Measurements from ENCODE around the gene PHEX.

Gene PHEX

DNA sequence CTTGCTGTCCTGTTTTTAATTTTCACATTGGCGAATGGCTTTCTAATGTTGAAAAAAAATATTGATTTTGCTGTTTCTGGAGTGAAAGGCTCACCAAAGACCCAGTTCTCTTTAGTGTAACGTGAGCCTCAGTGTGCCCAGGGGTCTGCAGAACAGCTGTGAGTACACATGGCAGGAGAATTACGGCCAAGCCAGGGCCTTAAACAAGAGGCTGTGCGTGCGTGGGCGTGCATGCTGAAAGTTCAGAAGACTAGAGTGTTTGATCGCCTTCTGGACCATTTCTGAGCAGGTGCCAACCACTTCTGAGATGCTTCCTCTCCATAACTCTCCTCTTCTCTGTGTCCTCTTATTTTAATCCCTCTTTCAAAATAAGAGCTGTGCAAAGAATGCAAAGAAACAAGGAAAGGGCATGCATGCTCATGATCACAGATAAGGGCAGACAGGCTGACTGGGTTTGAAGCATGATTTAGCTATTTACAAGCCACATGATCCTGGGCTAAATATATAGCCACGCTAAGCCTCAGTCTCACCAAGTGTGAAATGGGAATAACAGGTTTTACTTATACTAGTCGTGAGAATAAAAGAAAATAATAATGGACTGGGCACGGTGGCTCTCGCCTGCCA, 9.9 kb downstream of the PHEX start:
- DNase-seq: no peak

DNA sequence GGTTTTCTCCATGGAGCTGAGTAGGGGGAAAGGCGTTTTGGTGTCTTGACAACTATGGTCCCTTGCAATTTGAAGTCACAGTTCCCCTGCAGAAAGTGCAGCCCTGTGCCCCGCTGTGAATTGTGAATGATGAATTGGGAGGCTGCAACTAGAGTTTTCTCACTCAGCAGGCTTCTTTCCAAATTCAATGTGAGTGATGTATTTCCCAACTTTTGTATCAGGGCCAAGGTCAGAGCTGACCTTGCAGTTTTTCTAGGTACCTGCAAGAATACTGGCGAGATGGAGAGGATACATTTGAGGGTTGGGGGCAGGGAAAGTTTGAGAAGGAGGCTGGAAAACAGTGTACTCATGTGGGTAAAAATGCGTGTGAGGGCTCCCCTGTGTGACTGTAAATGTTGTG, 11.7 kb downstream of the PHEX start:
- DNase-seq: no peak

DNA sequence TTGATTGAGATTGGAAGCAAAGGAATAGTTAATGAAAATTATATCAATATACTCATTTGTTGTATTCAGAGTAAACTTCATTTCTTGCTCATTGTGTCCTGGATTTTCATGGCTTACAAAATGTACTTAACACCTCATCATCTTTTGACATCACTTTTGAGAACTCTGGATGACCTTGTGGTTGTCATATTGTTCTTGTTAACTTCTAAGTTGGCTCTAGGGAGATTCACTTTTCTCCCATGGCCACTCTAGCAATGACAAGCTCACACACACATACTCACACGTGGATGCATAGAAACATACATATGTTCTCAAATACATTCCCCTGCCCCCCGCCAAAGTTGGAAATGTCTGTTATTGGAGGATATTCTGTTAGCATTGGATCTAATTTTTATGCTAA, 15.3 kb downstream of the PHEX start:
- DNase-seq: no peak

DNA sequence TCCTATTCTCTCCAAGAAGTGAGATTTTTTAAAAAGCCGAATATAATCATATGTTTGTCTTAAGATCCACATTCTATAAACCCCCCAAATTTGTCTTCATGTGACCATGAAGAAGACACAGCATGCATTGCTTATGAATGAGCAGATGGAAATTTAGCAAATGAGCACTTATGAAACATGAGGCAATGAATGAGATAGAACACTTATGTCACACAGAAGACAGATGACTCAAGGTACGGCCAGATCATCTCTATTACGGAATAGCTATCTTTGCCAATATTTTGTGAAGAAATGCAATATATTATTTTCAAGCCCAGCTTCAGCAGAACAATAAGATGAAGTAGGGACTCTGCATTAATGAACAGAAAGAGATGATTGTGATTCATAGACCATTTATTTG, 21.4 kb downstream of the PHEX start:
- DNase-seq: no peak

DNA sequence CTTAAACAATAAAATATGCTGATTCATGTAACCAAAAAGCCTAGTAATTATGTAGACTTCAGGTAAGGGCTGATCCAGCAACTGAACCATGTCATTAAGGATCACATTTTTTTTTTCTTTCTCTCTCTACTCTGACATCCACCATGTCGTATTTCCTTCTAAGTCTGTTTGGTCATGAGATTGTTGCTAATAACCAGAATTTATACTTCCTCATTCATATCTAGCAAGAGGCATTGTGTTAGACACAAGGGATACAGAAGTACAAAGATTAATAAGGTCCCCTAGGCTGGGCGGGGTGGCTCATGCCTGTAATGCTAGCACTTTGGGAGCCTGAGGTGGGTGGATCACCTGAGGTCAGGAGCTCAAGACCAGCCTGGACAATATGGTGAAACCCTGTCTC, 24.1 kb downstream of the PHEX start:
- no peak for DNase-seq

DNA sequence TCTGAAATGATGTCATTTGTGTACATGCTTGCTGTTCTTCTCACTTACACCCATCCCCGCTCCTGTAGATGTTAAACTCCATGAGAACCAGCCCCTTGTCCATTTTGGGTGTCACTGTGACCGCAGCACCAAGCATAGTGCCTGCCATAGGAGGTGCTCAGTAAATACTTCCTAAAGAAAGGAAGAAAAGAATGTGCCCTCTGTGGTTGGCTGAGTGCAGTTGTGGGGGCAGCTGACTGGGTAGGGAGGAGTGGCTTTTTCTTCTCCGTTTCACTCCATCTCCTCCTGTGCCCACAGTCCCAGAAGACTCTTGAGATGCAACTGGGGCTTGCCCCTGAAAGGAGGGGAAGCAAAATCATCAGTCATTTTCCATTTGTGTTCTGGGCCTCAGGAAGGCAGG, 25.5 kb downstream of the PHEX start:
- DNase-seq: no peak

DNA sequence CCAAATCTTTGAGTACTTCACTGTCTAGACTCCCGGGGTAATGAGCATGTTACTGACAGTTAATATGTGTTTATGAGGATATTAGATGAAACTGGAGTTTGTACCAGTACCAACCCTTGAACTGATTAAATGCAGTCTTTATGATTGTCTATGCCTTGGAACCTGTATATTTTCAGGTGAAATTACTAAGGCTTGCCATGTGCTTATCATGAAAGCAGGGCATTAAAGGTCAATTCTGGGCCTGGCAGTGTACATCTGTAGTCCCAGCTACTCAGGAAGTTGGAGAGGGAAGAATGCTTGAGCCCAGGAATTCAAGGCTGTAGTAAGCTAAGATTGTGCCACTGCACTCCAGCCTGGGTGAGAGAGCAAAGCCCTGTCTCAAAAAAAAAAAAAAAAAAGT, 27.6 kb downstream of the PHEX start:
- no peak for DNase-seq

DNA sequence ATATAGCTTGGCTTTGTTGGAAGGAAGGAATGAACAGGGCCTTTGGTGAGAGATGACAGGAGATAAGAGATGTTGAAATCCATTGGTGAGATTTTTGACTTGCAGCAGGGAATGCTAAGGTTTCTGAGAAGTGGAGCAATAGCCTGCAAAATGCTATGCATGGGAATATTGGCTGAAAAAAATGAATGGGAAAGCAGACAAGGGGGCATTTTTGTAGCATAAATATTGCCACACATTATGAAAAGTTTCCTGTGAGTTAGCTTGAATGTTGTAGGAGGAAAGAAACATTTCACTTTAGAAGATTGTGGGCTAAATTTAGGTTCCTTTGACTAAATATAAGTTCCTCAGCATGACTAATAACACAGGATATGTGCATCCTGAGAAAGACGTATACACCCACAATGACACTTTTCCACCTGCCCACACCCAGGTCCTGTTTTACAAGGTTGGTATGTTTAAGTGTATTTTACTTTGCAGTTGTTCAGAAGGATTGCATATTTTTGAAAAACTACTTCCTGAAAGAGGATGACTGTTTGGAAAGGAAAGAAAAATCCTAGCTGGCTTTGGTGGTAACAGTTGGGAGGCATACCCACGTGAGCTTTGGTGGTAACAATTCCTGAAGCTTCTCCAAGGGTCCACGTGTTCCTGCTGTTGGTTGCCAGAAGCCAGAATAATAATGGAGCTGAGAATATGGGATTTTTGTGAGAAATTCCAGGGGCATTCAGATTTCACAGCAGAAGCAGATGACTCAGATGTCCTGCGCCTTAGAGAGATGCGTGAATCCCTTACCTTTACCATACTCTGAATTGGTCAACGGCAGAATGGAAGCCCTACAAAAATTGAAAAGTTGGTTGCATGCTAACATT, 28.5 kb downstream of the PHEX start:
- no peak for DNase-seq

DNA sequence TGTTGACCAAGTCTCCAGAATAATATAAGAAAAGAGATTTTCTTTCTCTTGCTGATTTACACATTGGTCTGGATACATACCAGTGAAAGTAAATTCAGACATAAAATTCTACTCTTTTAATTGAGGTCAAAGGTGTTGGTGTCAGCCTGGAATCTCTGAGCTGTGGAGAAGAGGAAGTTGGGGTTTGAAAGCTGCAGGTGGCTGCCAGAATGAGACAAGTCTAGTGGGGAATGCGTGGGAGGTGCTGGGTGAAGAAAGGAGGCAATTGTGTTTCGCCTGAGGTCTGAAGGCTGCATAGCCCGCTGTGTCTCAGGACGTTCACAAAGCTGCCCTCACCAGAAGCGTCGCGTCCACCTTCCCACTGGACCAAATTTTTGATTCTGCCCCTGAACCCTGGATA, 31.2 kb downstream of the PHEX start:
- DNase-seq: peak in 1 of 2 donors; percentile 37

DNA sequence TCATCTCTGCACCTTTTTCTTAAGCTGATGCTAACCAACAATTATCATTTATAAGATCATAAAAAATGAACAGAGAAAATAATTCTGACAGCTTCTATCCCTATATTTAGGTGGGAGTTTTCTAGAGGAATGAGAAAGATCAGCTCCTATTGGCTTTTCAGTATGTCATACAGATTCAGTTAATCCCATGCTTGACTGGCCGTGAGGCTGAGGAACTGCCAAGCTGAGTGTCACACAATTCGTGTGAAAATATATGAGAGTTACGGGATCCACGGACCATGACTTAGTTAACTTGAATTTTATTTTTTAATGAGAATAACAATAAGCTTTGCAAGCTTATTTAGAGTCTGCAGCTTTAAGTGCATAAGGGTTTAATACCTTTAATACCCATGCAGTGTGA, 37.5 kb downstream of the PHEX start:
- DNase-seq: no peak

DNA sequence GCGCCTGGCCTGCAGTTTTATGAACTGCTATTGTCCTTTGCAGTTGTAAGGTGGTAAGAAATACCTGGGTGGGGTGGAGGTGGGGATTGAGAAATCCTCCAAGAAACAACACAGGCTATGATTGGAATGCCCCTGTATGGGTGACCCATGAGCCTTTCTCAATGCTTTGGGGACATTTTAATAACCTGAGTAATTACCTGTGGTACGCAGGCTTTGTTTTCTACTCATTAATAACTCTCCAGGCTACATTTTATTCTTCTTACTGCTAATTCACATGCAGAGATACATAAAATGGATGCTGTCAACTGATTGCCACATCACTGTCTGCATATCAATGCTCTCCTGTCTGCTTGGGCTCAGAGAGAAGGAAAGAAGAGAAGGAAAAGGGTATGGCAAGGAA, 41.8 kb downstream of the PHEX start:
- DNase-seq: no peak

DNA sequence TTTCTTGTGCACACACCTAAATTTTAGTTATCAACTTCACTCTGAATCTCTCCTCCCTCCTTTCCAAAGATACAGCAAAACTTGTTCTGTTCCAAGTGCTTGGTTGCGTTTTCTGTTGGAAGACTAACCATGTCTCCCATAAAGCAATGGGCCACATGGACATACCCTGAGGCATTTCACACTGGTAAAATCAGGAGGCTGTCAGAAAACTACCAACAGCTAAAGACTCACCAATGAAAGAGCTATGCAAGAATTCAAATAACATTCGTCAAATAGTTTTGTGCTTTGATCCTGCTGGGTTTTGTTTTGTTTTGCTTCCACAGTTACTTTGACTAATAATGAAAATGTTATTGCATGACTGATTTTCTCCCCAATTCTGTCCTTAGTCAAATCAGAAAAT, 46.0 kb downstream of the PHEX start:
- DNase-seq: no peak

DNA sequence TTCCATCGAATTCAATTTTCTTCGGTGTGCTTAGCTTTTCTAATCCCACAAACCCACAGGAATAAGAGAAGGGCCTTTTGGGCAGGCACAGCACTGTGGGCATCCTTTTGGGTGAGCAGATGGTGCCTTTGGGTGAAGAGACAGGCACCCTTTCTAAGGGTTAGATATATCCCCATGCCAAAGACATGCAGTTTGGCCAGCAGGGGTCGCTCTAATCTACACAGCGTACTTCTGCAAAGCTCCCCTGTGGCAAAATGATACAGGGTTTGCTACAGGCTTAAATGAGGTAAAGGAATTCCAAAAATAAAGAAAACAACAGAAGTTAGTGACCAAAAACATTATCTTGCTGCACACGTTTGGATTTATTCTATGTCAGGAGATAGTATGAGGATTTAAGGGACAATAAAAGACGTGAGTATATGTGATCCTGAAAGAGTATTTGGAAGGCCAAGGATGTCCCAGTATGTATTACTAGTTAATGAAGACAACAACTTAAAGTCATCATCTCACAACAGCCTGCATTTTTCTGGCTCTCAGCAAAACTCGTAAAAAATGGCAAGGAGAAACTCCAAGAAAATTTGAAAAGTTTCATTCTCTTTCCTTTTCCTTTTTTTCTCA, 49.5 kb downstream of the PHEX start:
- peak; percentile 0 to 23 for DNase-seq

DNA sequence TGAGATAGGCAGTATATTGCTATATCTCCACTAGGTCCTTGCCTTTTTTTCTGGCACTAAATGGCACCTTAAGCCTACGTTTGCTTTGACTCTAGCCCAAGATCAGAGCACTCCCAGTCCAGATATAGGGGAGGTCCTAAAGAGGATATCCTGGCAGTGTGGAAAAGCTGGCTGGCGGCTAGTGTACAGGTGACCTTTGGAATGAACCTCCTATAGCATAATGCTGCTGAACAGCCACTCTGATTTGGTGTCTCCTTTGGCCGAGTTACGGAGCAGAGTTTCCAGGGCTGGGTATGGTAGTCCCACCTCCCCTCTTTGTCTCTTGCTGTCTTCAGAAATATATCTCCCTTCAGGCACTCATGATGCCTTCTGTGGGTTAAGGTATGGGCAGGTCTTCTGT, 53.9 kb downstream of the PHEX start:
- no peak for DNase-seq

DNA sequence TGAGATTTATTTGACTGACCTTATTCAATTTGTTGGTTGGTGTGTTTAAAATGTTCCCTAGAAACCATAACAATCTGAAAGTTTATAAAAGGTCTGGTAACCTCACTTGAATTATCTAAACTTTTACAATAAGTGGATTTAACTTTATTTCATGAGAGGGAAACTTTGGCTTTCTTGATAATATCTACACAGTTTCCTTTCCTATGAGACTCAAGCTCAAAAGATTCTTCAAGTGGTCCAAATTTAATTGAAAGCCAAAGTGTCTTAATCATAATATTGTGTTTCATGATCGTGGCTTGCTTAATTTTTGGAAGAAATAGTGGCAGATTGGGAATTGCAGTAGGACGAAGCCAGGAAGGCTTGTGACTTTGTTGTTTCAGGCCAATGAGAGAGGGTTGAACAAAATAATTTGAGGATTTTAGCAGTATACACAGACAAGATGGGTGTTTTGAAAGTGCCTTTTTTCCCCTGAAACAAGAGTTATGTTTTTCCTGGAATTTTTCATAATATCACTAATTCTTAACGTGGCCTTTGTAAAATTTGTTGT, 55.0 kb downstream of the PHEX start:
- no peak for DNase-seq

DNA sequence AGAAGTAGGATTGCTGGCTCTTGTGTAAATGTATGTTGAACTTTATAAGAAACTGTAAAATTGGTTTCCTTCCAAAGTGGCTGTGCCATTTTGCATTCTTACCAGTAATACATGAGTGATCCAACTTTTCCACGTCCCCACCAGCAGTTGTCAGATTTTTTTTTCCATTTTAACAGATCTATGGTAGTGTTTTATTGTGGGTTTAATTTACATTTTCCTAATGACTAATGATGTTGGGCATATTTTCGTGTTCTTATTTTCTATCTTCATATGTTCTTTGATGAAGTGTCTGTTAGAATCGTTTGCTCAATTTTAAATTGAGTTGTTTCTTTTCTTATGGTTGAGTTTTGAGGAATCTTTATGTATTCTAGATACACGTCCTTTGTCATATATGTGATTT, 56.2 kb downstream of the PHEX start:
- no peak for DNase-seq

DNA sequence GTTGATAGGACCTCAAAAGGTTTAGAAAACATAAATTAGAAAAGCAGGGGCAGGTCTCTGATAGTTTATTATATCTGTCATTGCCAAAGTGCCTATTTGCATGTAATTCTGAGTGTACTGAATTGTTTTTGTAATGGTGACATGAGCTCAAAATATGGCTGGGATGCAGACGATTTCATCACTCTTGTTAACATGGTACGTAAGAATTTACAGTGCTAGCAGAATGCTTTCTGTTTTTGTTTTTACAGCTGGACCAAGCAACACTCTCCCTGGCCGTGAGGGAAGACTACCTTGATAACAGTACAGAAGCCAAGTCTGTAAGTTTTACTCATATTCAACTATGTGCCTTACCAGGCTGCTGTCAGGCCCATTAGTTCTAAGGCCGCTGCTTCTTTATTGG, 58.1 kb downstream of the PHEX start:
- no peak for DNase-seq

DNA sequence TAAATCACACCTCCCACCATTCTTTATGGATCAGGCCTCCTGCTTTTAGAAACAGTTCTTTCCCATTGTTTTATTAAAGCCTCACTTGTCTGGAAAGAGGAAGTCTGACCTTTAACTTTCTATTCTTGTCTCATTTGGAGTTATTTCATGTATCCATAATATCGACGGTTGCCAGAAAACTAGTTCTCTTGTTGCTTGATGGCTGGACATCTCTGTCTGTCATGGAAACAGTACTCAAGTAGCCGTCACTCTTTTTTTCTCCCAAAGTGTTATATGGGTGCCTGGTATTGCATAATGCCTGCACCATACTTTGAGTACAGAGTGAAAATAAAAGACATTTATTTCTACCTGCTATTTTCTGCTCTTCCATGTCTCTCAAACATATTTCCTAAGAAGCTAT, 61.4 kb downstream of the PHEX start:
- DNase-seq: no peak

DNA sequence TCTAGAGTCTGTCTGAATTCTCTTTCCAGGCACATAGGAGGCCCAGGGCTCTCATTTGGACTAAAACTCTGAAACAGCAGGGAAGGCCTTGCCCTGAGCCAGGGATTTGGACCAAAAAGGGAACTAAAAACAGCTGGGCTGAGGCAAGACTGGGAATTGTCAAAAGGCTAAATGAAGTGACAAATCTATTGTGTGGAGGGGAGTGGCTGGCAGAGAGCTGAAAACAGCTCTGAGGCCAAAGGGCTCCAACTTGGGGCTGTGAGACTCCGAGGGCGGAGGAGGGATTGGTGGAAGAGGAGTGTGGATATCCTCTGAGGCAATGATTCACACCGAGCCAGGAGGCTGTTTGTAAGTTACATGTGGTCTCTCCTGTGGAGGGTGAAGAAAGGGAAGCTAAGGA, 63.2 kb downstream of the PHEX start:
- no peak for DNase-seq

DNA sequence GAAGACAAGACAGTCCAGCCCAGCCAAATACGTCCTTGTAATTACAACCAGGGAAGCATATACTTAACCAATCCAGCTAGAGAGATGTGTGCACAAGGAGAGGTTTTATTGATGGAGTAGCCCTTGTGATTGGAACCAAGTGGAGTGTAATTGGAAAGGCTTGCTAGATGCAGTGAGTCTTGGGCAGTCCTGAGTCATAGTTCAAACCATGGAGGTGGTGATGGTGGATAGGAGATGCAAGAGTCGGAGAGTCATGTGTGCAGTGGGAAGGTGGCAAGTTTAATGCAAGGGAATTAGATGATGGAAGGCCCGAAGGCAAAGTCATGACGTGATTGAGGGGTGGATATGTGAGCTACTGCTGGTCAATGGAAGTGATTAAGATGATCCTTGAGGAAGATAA, 63.7 kb downstream of the PHEX start:
- no peak for DNase-seq

DNA sequence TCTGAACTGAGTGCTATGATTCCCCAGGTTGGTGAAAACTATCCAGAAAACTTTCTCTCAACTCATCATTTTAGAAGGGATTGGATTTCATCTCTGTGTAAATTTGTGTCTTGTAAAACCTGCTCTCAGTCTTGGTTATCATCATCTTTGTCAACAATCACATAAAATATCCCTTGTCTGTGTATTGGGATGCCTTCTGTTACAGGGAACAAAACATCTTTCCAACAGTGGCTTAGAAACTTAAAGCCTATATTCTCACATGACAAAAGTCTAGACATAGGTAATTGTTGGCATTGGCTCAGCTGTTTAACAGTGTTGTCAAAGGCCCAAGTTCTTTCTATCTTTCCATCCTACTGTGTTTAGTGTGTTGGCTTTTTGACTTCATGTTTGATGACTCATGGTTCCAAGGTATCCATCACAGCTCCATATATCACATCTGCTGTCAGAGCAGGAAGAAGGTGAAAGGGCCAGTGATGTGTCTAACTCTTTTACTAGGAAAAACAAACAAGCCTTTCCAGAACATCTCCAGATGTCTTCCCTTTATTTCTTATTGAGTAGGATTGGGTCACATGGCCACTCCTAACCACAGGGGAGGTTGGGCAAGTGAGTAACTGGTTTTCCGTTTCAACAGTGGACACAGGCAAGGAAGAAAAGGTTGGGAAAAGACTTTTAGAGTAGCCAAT, 65.0 kb downstream of the PHEX start:
- DNase-seq: no peak

DNA sequence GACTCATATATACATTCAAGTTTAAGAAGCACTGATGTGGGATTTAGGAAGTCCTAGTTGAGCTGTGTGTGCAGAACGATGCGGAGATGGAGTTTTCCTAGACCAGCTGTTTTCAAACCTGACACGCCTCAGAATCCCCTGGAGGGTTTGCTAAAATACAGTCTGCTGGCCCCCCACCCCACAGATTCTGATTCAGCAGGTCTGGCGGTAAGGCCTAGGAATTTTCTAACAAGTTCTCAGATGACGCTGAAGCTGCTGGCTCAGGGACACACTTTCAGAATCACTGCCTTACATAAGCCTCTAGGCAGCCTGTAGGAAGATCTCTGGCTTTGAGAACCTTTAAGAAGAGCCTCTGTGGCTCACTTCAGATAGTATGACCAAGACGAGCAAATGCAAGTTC, 73.1 kb downstream of the PHEX start:
- DNase-seq: no peak

DNA sequence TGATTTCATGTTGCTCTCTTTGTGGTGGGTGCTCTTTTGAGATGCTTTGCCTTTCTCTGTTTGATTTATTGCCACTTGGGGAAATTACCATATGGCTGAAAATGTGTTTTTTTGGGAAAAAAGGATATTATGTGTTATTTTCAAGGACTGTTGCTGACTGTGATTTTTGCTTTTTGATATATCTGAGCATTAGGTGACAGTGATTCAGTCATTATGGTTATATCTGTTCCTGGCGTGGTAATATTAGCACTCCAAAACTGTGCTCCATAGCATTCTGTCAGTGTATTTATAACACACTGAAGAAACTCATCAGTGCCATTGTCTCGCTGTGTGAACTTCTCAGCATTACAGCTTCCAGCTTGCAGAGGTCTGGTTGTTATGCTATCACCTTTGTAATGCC, 73.8 kb downstream of the PHEX start:
- no peak for DNase-seq

DNA sequence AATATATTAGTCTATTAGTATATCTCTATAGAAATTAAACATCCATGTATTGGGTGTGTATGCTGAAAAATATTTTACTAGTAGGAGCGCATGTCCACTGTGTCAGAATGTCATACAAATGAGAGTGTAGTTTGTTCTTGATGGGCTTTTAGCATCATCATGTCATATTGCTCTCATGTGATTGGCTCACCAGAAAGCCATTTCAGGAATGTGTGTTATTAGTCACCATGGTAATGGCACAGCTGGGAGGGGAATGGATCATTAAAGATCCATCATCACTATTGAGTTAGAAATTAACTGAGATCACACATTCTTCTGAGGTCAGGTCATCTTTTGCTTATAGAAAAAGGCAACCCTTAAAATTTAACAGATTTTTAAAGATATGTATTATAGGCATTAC, 77.3 kb downstream of the PHEX start:
- no peak for DNase-seq
